ENCODE measurements around the gene EPHA4.

Gene EPHA4

DNA sequence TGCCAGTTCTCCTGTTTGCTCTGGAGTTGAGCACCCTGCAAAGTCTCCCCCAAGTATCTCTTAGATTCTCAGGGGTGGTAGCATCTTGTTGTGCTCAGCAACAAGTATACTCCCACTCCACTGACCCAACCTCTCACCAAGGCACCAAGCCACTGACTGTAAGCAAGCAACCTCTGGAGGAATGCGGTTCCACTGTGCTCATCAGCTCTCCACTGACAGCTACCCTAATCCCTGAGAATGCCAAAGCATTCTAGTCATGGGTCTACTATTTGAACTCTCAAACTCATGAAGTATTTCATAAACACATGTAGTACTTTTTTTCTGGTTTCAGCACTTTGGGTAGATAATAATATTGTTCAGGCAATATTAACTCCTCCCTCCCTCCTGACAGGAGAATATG is 170.0 kb downstream of the EPHA4 start:
- no peak for TF ChIP-seq POLR2A (IDR thresholded peaks at IDR 0.05; ENCODE audit: low read depth, low read length)
- FAIRE-seq: no peak
- no peak for DNase-seq (ENCODE audit: insufficient read length, low spot score)

DNA sequence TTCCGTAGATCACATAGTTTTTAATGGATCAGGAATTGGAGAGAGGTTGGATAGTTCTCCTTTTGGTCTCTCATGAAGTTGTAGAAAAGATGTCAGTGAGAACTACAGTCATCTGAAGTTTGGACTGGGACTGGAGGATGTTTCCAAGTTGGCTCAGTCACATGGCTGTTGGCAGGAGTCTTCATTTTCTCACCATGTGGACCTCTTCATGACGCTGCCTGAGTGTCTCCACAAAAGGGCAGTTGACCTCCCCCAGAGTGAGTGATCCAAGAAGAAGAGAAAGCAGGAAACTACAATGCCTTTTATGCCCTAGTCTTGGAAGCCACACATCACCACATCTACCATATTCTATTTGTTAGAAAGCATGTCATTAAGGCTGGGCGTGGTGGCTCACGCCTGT is 171.7 kb downstream of the EPHA4 start:
- TF ChIP-seq POLR2A (IDR thresholded peaks at IDR 0.05; ENCODE audit: low read depth, low read length): no peak
- FAIRE-seq (no peak), DNase-seq (ENCODE audit: insufficient read length, low spot score) (no peak)

DNA sequence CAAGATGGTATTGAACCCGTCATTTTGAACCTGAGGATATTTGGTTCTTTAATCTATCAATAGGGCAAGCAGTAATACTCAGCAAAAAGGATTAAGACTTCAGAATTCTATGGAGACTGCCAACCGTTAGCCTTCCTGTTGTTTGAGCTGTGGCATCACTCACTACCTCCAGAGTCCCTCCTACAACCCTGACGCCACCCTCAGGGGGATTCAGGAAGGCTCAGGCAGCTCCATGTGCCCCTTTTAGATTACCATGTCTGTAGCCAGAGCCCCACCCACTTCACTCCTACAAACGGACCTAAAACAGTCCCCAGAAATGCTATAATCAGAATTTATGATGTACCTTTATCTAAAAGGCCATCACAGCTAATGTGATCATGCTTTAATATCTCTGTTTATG is 172.9 kb downstream of the EPHA4 start:
- DNase-seq (ENCODE audit: insufficient read length, low spot score) (no peak), FAIRE-seq (no peak)
- no peak for TF ChIP-seq POLR2A (IDR thresholded peaks at IDR 0.05; ENCODE audit: low read depth, low read length)

DNA sequence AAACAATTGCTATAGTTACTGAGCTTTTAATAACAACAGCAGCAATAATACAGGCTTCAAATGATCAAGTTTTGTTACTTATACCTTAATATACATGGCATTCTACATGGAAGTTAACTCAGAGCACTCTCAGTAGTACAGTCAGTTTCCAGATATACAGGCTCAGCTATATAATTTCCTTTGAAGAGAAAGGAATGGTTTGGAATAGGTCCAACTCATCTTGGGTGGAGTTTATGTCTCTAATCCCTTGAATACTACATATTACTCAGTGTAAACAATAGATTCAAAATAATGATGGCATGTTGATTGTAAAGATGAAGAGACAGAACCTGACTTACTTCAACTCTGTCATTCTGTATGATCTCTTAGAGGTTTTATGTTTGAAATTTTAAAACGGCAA is 174.9 kb downstream of the EPHA4 start:
- no peak for DNase-seq (ENCODE audit: insufficient read length, low spot score)
- no peak for TF ChIP-seq POLR2A (IDR thresholded peaks at IDR 0.05; ENCODE audit: low read depth, low read length)
- FAIRE-seq: no peak

- FAIRE-seq: no peak
- TF ChIP-seq POLR2A (IDR thresholded peaks at IDR 0.05; ENCODE audit: low read depth, low read length): no peak
- DNase-seq (ENCODE audit: insufficient read length, low spot score): no peak
Measured at GRCh38 chr2:221392228-221392881, 179.7 kb downstream of the EPHA4 start.

GRCh38 chr2:221390878-221391277 is 181.2 kb downstream of the EPHA4 start:
- no peak for DNase-seq (ENCODE audit: insufficient read length, low spot score)
- no peak for FAIRE-seq
- TF ChIP-seq POLR2A (IDR thresholded peaks at IDR 0.05; ENCODE audit: low read depth, low read length): no peak

GRCh38 chr2:221389904-221390303 is 182.2 kb downstream of the EPHA4 start:
- TF ChIP-seq POLR2A (IDR thresholded peaks at IDR 0.05; ENCODE audit: low read depth, low read length): no peak
- DNase-seq (ENCODE audit: insufficient read length, low spot score): no peak
- no peak for FAIRE-seq

GRCh38 chr2:221389421-221389820 is 182.7 kb downstream of the EPHA4 start:
- TF ChIP-seq POLR2A (IDR thresholded peaks at IDR 0.05; ENCODE audit: low read depth, low read length): no peak

GRCh38 chr2:221388891-221389290 is 183.2 kb downstream of the EPHA4 start:
- no peak for DNase-seq (ENCODE audit: insufficient read length, low spot score)
- FAIRE-seq: no peak
- TF ChIP-seq POLR2A (IDR thresholded peaks at IDR 0.05; ENCODE audit: low read depth, low read length): no peak

More at GRCh38 chr2:221389421-221389820, 182.7 kb downstream of the EPHA4 start:
- FAIRE-seq: no peak
- no peak for DNase-seq (ENCODE audit: insufficient read length, low spot score)

GRCh38 chr2:221385716-221386115 is 186.4 kb downstream of the EPHA4 start:
- TF ChIP-seq POLR2A (IDR thresholded peaks at IDR 0.05; ENCODE audit: low read depth, low read length): no peak
- DNase-seq (ENCODE audit: insufficient read length, low spot score) (no peak), FAIRE-seq (no peak)

DNA sequence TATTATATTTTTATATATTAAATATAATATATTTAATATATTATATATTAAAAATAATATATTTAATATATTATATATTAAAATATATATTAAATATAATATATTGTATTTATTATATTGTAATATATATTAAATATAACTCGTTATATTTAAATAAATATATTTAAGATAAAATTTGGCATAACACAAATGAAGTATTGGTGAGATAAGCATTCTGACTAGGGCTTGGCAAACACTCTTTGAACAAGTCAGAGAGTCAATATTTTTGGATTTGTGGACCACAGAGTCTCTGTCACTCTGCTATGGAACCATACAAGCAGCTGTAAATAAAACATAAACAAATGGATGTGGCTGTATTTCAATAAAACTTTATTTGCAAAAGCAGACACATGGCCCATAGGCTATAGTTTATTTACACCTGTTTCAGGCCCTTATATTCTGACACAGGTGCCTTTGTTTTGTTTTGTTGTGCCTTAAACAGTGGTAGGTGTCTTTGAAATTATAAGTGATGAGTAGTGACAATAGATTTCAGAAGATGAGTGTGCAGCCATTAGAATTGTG is 190.1 kb downstream of the EPHA4 start:
- no peak for TF ChIP-seq POLR2A (IDR thresholded peaks at IDR 0.05; ENCODE audit: low read depth, low read length)
- no peak for DNase-seq (ENCODE audit: insufficient read length, low spot score)
- FAIRE-seq: no peak

GRCh38 chr2:221380686-221381085 is 191.4 kb downstream of the EPHA4 start:
- DNase-seq (ENCODE audit: insufficient read length, low spot score) (no peak), FAIRE-seq (no peak)
- TF ChIP-seq POLR2A (IDR thresholded peaks at IDR 0.05; ENCODE audit: low read depth, low read length): no peak

DNA sequence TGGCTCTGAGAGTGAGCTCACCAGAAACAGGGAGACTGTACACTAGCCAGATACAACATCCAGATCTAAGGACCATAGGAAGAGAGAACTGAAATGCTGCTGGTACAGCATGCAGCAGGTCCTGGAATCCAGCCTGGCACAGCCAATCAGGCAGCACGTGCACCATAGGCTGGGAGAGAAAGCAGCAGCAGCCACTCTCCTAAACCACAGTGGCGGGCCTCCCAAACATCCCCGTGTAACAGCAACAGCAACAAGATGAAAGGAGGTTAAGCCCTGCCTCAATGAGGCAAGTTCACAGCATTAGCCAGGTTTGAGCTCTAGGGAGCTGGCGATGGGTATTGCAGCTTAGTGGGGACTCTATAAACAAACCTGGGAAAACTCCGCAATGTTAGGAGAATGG is 192.0 kb downstream of the EPHA4 start:
- no peak for DNase-seq (ENCODE audit: insufficient read length, low spot score)
- no peak for TF ChIP-seq POLR2A (IDR thresholded peaks at IDR 0.05; ENCODE audit: low read depth, low read length)
- no peak for FAIRE-seq

GRCh38 chr2:221377597-221377996 is 194.5 kb downstream of the EPHA4 start:
- no peak for TF ChIP-seq POLR2A (IDR thresholded peaks at IDR 0.05; ENCODE audit: low read depth, low read length)
- DNase-seq (ENCODE audit: insufficient read length, low spot score) (no peak), FAIRE-seq (no peak)

- FAIRE-seq: no peak
Measured at GRCh38 chr2:221377066-221377465, 195.0 kb downstream of the EPHA4 start.

More at GRCh38 chr2:221377066-221377465, 195.0 kb downstream of the EPHA4 start:
- DNase-seq (ENCODE audit: insufficient read length, low spot score): no peak
- no peak for TF ChIP-seq POLR2A (IDR thresholded peaks at IDR 0.05; ENCODE audit: low read depth, low read length)
